HL-60 (cell line): ENCODE data around the gene TTC27.

Experiments used
- DNase-seq, 2 experiments: peaks; one replicate each; pipeline ENCODE4 v3.0.0-alpha.2; 2010 to 2020; ENCODE audit warnings: low read depth in 1 of 2, low spot score in 1 of 2
- H3K27ac ChIP-seq: fragments of 250-450 bp; sonication (Bioruptor Pico); replicated peaks from 2 replicates; pipeline ENCODE4 v1.5.1; 2020; ENCODE audit warnings: mild to moderate bottlenecking, moderate library complexity
- H3K27me3 ChIP-seq: fragments of 250-450 bp; sonication (Bioruptor Pico); 2 replicates; pipeline ENCODE4 v1.5.1; 2021; ENCODE audit warnings: mild to moderate bottlenecking, moderate library complexity; ENCODE audit not compliant: insufficient read depth, poor library complexity, severe bottlenecking
- H3K4me3 ChIP-seq: replicated peaks from 2 replicates; pipeline ENCODE4 v1.5.1; 2011; ENCODE audit warnings: mild to moderate bottlenecking, control low read depth, low read length; ENCODE audit not compliant: insufficient read depth
- CTCF ChIP-seq: IDR thresholded peaks from one replicate; pipeline ENCODE4 v1.5.1; 2011; ENCODE audit warnings: low read length, control low read depth, inconsistent platforms; ENCODE audit not compliant: insufficient read depth
- GABPA ChIP-seq: IDR thresholded peaks from 2 replicates; pipeline ENCODE4 v1.6.1; 2012; ENCODE audit warnings: low read depth
- POLR2AphosphoS5 ChIP-seq: IDR thresholded peaks from 2 replicates; pipeline ENCODE4 v1.6.1; 2012; ENCODE audit warnings: low read depth
- REST ChIP-seq: IDR thresholded peaks from 2 replicates; pipeline ENCODE4 v1.6.1; 2012; ENCODE audit warnings: low read depth; ENCODE audit not compliant: insufficient replicate concordance
- SPI1 ChIP-seq: IDR thresholded peaks from 2 replicates; pipeline ENCODE4 v1.6.1; 2012; ENCODE audit warnings: low read depth, mild to moderate bottlenecking, borderline replicate concordance

The TTC27 gene

GRCh38 chr2:32780961-32781360 is 153.1 kb downstream of the TTC27 start:
- no peak for DNase-seq
- TF ChIP-seq SPI1 (no peak), POLR2AphosphoS5 (no peak), REST (no peak), GABPA (no peak), CTCF (no peak)
- H3K4me3 ChIP-seq = no peak overlapping the region

GRCh38 chr2:32783469-32783868 is 155.6 kb downstream of the TTC27 start:
- TF ChIP-seq CTCF (no peak), POLR2AphosphoS5 (no peak), REST (no peak), SPI1 (no peak), GABPA (no peak)
- no peak overlapping the region for H3K4me3 ChIP-seq
- no peaks in the 10 kb centered on the region for H3K27me3 ChIP-seq
- H3K27ac ChIP-seq = no peak overlapping the region
- DNase-seq = no peak

More at GRCh38 chr2:32780961-32781360, 153.1 kb downstream of the TTC27 start:
- H3K27me3 ChIP-seq = no peaks in the 10 kb centered on the region
- H3K27ac ChIP-seq = no peak overlapping the region

GRCh38 chr2:32783933-32784332 is 156.1 kb downstream of the TTC27 start:
- Histone ChIP-seq H3K4me3 (no peak overlapping the region), H3K27ac (no peak overlapping the region), H3K27me3 (no peaks in the 10 kb centered on the region)
- DNase-seq = no peak
- TF ChIP-seq REST (no peak), CTCF (no peak), POLR2AphosphoS5 (no peak), SPI1 (no peak), GABPA (no peak)
